GM12892 (cell line): ENCODE measurements around the gene TMEM184A.
A peak's percentile ranks its signal among the peaks of the same experiment; 100 is the strongest.

Experiments used
- DNase-seq: peaks from one replicate; pipeline ENCODE4 v3.0.0; 2011; ENCODE audit not compliant: insufficient read length
- FAIRE-seq: peaks from 2 replicates; lab custom pipeline; 2011; peaks lifted over from hg19 to GRCh38; lab: Jason Lieb, UNC
- POLR2A ChIP-seq: IDR thresholded peaks from 2 replicates; pipeline ENCODE4 v1.6.1; 2011; ENCODE audit warnings: low read depth, low read length, control low read depth
- POLR2AphosphoS5 ChIP-seq: IDR thresholded peaks from 2 replicates; pipeline ENCODE4 v1.6.1; 2011; ENCODE audit warnings: low read depth, low read length, control low read depth
- TAF1 ChIP-seq: IDR thresholded peaks from 2 replicates; pipeline ENCODE4 v1.6.1; 2011; ENCODE audit warnings: low read depth, mild to moderate bottlenecking, control low read depth, low read length, borderline replicate concordance

The TMEM184A gene

GRCh38 chr7:1575809-1576208 is 19.8 kb upstream of the TMEM184A start:
- no peak for TF ChIP-seq POLR2AphosphoS5
- TF ChIP-seq TAF1 = no peak
- no peak for TF ChIP-seq POLR2A
- no peak for DNase-seq
- no peak for FAIRE-seq

GRCh38 chr7:1572111-1572822 is 16.3 kb upstream of the TMEM184A start:
- DNase-seq (no peak), FAIRE-seq (no peak)
- TF ChIP-seq TAF1 (no peak), POLR2AphosphoS5 (no peak), POLR2A (no peak)

GRCh38 chr7:1569833-1570632 is 14.0 kb upstream of the TMEM184A start, which contains the start of gene PSMG3:
Gene PSMG3, minus strand, starts transcription at chr7:1570032. Its CDS starts 693 bp downstream, at chr7:1569339.
- peak; percentile 89 for FAIRE-seq
- TF ChIP-seq POLR2AphosphoS5 = peak; percentile 78
- TF ChIP-seq POLR2A = peak; percentile 85; the same call in 1 of the 2 replicates
- peak; percentile 66; the same call in 1 of the 2 replicates for TF ChIP-seq TAF1
- peak; percentile 99 for DNase-seq

- FAIRE-seq (no peak), DNase-seq (no peak)
- TF ChIP-seq POLR2AphosphoS5 = no peak
- TF ChIP-seq POLR2A = no peak
- TF ChIP-seq TAF1 = no peak
Measured at GRCh38 chr7:1569440-1569832, 13.4 kb upstream of the TMEM184A start.

GRCh38 chr7:1569016-1569415 is 13.0 kb upstream of the TMEM184A start:
- peak; percentile 27 for FAIRE-seq
- DNase-seq = no peak
- TF ChIP-seq TAF1 = no peak
- peak; percentile 22; the same call in 1 of the 2 replicates for TF ChIP-seq POLR2A

GRCh38 chr7:1567896-1568510 is 12.0 kb upstream of the TMEM184A start:
- DNase-seq (no peak), FAIRE-seq (no peak)
- no peak for TF ChIP-seq POLR2AphosphoS5

- DNase-seq (no peak), FAIRE-seq (no peak)
- TF ChIP-seq POLR2AphosphoS5 (no peak), POLR2A (no peak), TAF1 (no peak)
Measured at GRCh38 chr7:1567049-1567771, 11.2 kb upstream of the TMEM184A start.

GRCh38 chr7:1566687-1567048 is 10.7 kb upstream of the TMEM184A start:
- no peak for FAIRE-seq
- TF ChIP-seq POLR2AphosphoS5 (no peak), POLR2A (no peak), TAF1 (no peak)
- no peak for DNase-seq

- FAIRE-seq = no peak
- TF ChIP-seq POLR2A (no peak), POLR2AphosphoS5 (no peak), TAF1 (no peak)
Measured at GRCh38 chr7:1564603-1565022, 8.6 kb upstream of the TMEM184A start.

GRCh38 chr7:1563981-1564602 is 8.1 kb upstream of the TMEM184A start:
- TF ChIP-seq POLR2AphosphoS5 = no peak
- TF ChIP-seq TAF1 = no peak
- TF ChIP-seq POLR2A = no peak
- FAIRE-seq = no peak

More at GRCh38 chr7:1564603-1565022, 8.6 kb upstream of the TMEM184A start:
- DNase-seq = no peak

GRCh38 chr7:1562597-1563051 is 6.6 kb upstream of the TMEM184A start:
- TF ChIP-seq TAF1 (no peak), POLR2A (no peak), POLR2AphosphoS5 (no peak)
- no peak for DNase-seq
- no peak for FAIRE-seq

More at GRCh38 chr7:1563981-1564602, 8.1 kb upstream of the TMEM184A start:
- no peak for DNase-seq
